ENCODE data around the gene ADCY7.

GRCh38 chr16:50302472-50303005 lies 36.2 kb downstream of the ADCY7 start:
- TF ChIP-seq CTCF (IDR thresholded peaks at IDR 0.05) (no peak), POLR2A (IDR thresholded peaks at IDR 0.05) (no peak)
